ENCODE results near the gene LYRM1. TPM values are rescaled to one million over a fixed set of nuclear protein-coding genes. Genes with fewer than 3 reads are reported as not detected.

LYRM1 gene
- total RNA-seq, 4 donors from 2014 or later = 37.1 to 106 (median 61.9) TPM

GRCh38 chr16:20867585-20867984 is 33.0 kb upstream of the LYRM1 start:
- TF ChIP-seq CTCF (IDR thresholded peaks at IDR 0.05; ENCODE audit: low read depth) = no peak

GRCh38 chr16:20868890-20869289 is 31.7 kb upstream of the LYRM1 start:
- TF ChIP-seq CTCF (IDR thresholded peaks at IDR 0.05; ENCODE audit: low read depth) = no peak

- TF ChIP-seq CTCF (IDR thresholded peaks at IDR 0.05; ENCODE audit: low read depth) = no peak
These were observed 30.3 kb upstream of the LYRM1 start for GRCh38 chr16:20870122-20870820.

GRCh38 chr16:20871258-20871657 is 29.3 kb upstream of the LYRM1 start:
- no peak for TF ChIP-seq CTCF (IDR thresholded peaks at IDR 0.05; ENCODE audit: low read depth)

- TF ChIP-seq CTCF (IDR thresholded peaks at IDR 0.05; ENCODE audit: low read depth) = no peak
These were observed 28.4 kb upstream of the LYRM1 start for GRCh38 chr16:20871941-20872815.

- no peak for TF ChIP-seq CTCF (IDR thresholded peaks at IDR 0.05; ENCODE audit: low read depth)
These were observed 27.2 kb upstream of the LYRM1 start for GRCh38 chr16:20873331-20873730.

- TF ChIP-seq CTCF (IDR thresholded peaks at IDR 0.05; ENCODE audit: low read depth) = no peak
These were observed 26.4 kb upstream of the LYRM1 start for GRCh38 chr16:20874088-20874581.

Data from subcutaneous adipose tissue (tissue), 4 donors.